OCI-LY1 (cell line): ENCODE data around the gene CNN3.

Experiments
- EZH2 ChIP-seq: fragments of 200-600 bp; sonication (generic), shearing (Covaris generic); IDR thresholded peaks from 2 replicates; pipeline ENCODE4 v1.8.0; 2017; ENCODE audit warnings: borderline replicate concordance, mixed run types, mild to moderate bottlenecking, antibody characterized with exemption, low read length, moderate library complexity, mixed read lengths
- TF ChIP-seq, protein P1 (sequence below): fragments of 200-600 bp; sonication (generic), shearing (Covaris generic); IDR thresholded peaks from 2 replicates; pipeline ENCODE4 v1.5.1; 2017; ENCODE audit warnings: mild to moderate bottlenecking, antibody characterized with exemption, low read length, moderate library complexity, mixed read lengths

GRCh38 chr1:94973309-94973922 lies 46.5 kb upstream of the CNN3 start:
- TF ChIP-seq, protein P1, sequence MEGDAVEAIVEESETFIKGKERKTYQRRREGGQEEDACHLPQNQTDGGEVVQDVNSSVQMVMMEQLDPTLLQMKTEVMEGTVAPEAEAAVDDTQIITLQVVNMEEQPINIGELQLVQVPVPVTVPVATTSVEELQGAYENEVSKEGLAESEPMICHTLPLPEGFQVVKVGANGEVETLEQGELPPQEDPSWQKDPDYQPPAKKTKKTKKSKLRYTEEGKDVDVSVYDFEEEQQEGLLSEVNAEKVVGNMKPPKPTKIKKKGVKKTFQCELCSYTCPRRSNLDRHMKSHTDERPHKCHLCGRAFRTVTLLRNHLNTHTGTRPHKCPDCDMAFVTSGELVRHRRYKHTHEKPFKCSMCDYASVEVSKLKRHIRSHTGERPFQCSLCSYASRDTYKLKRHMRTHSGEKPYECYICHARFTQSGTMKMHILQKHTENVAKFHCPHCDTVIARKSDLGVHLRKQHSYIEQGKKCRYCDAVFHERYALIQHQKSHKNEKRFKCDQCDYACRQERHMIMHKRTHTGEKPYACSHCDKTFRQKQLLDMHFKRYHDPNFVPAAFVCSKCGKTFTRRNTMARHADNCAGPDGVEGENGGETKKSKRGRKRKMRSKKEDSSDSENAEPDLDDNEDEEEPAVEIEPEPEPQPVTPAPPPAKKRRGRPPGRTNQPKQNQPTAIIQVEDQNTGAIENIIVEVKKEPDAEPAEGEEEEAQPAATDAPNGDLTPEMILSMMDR, result no peak
- no peak for TF ChIP-seq EZH2
